ENCODE results near the gene MRPL4. TPM values are rescaled to one million over a fixed set of nuclear protein-coding genes. Genes with fewer than 3 reads are reported as not detected.
"Not testable (repeated sequence)": the region's sequence is repeated elsewhere in the genome, so short reads cannot be mapped to it uniquely, and the experiment has no call there.

Gene MRPL4
- total RNA-seq, 2 donors from 2014 or later = 26.2 to 28.2 TPM

GRCh38 chr19:10279737-10280442 lies 27.9 kb downstream of the MRPL4 start:
- no peak for DNase-seq (ENCODE audit: low spot score)
- intact Hi-C loops (cut with DNase I) = no loop called here

- intact Hi-C loops (cut with DNase I) = not testable (repeated sequence)
Observed at GRCh38 chr19:10282043-10282442, 30.0 kb downstream of the MRPL4 start.

GRCh38 chr19:10283301-10284064 lies 31.5 kb downstream of the MRPL4 start:
- intact Hi-C loops (cut with DNase I) = no loop called here
- no peak for DNase-seq (ENCODE audit: low spot score)

More at GRCh38 chr19:10282043-10282442, 30.0 kb downstream of the MRPL4 start:
- DNase-seq (ENCODE audit: low spot score) = not testable (repeated sequence)

GRCh38 chr19:10284065-10284959 lies 32.3 kb downstream of the MRPL4 start:
- intact Hi-C loops (cut with DNase I) = no loop called here
- DNase-seq (ENCODE audit: low spot score) = no peak

GRCh38 chr19:10284960-10285278 lies 32.9 kb downstream of the MRPL4 start:
- DNase-seq (ENCODE audit: low spot score) = no peak
- intact Hi-C loops (cut with DNase I) = no loop called here

DNA sequence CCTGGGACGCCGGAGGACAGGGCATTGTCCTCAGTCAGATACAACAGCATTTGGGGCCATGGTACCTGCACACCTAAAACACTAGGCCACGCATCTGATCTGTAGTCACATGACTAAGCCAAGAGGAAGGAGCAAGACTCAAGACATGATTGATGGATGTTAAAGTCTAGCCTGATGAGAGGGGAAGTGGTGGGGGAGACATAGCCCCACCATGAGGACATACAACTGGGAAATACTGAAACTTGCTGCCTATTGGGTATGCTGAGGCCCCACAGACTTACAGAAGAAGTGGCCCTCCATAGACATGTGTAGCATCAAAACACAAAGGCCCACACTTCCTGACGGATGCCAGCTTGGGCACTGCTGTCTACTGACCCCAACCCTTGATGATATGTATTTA lies 33.4 kb downstream of the MRPL4 start:
- intact Hi-C loops (cut with DNase I) = no loop called here
- DNase-seq (ENCODE audit: low spot score) = no peak

DNA sequence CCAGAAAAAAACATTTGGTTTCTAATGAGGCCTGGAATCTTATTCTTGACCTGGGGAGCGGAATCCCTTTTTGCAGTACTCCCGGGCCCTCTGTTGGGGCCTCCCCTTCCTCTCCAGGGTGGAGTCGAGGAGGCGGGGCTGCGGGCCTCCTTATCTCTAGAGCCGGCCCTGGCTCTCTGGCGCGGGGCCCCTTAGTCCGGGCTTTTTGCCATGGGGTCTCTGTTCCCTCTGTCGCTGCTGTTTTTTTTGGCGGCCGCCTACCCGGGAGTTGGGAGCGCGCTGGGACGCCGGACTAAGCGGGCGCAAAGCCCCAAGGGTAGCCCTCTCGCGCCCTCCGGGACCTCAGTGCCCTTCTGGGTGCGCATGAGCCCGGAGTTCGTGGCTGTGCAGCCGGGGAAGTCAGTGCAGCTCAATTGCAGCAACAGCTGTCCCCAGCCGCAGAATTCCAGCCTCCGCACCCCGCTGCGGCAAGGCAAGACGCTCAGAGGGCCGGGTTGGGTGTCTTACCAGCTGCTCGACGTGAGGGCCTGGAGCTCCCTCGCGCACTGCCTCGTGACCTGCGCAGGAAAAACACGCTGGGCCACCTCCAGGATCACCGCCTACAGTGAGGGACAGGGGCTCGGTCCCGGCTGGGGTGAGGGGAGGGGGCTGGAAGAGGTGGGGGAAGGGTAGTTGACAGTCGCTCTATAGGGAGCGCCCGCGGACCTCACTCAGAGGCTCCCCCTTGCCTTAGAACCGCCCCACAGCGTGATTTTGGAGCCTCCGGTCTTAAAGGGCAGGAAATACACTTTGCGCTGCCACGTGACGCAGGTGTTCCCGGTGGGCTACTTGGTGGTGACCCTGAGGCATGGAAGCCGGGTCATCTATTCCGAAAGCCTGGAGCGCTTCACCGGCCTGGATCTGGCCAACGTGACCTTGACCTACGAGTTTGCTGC lies 35.1 kb downstream of the MRPL4 start, which contains the start of gene ICAM4:
ICAM4 (plus strand) TSS at position 153 of the 935 bp plus-strand sequence; CDS start at position 211, 58 bp downstream.
- intact Hi-C loops (cut with DNase I) = no loop called here
- DNase-seq (ENCODE audit: low spot score) = peak; percentile 90

DNA sequence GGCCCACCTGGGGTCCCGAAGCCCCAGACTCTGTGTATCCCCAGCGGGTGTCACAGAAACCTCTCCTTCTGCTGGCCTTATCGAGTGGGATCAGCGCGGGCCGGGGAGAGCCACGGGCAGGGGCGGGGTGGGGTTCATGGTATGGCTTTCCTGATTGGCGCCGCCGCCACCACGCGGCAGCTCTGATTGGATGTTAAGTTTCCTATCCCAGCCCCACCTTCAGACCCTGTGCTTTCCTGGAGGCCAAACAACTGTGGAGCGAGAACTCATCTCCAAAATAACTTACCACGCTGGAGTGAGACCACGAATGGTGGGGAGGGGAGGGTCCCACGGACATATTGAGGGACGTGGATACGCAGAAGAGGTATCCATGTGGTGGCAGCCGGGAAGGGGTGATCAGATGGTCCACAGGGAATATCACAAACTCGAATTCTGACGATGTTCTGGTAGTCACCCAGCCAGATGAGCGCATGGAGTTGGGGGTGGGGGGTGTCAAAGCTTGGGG lies 36.7 kb downstream of the MRPL4 start:
- peak; percentile 76 for DNase-seq (ENCODE audit: low spot score)
- intact Hi-C loops (cut with DNase I) = no loop called here

DNA sequence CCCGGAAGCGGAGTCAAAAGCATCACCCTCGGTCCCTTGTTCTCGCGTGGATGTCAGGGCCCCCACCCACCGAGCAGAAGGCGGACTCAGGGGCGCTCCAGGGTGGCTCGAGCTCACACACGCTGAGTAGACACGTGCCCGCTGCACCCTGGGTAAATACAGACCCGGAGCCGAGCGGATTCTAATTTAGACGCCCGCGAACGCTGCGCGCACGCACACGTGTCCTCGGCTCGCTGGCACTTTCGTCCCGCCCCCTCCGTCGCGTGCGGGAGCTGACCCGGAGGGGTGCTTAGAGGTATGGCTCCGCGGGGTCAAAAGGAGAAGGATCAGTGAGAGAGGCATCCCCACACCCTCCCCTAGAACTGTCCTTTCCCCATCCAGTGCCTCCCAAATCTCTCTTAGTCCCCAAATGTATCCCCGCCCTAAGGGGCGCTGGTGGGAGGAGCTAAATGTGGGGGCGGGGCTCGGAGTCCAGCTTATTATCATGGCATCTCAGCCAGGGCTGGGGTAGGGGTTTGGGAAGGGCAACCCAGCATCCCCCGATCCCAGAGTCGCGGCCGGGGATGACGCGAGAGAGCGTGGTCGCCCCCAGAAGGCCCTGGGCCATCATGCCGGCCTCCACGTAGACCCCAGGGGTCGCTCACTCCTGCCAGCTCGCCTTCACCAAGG lies 37.3 kb downstream of the MRPL4 start:
- intact Hi-C loops (cut with DNase I) = no loop called here

GRCh38 chr19:10289836-10290356 lies 37.9 kb downstream of the MRPL4 start, which contains the start of gene ICAM5:
Gene ICAM5, plus strand, starts transcription at chr19:10289952. Its CDS starts 92 bp downstream, at chr19:10290044.
- peak; percentile 52 for DNase-seq (ENCODE audit: low spot score)
- intact Hi-C loops (cut with DNase I) = no loop called here

More for the DNA sequence above, 37.3 kb downstream of the MRPL4 start:
- DNase-seq (ENCODE audit: low spot score) = peak; percentile 87

GRCh38 chr19:10290357-10290875 lies 38.4 kb downstream of the MRPL4 start:
- intact Hi-C loops (cut with DNase I) = no loop called here
- peak; percentile 83 for DNase-seq (ENCODE audit: low spot score)

GRCh38 chr19:10290876-10291553 lies 39.0 kb downstream of the MRPL4 start:
- intact Hi-C loops (cut with DNase I) = no loop called here
- peak; percentile 90 for DNase-seq (ENCODE audit: low spot score)

- DNase-seq (ENCODE audit: low spot score) = peak; percentile 83
- intact Hi-C loops (cut with DNase I) = no loop called here
Observed at GRCh38 chr19:10291554-10292205, 39.7 kb downstream of the MRPL4 start.

- DNase-seq (ENCODE audit: low spot score) = peak; percentile 95
- intact Hi-C loops (cut with DNase I) = no loop called here
Observed at GRCh38 chr19:10292206-10292788, 40.3 kb downstream of the MRPL4 start.

GRCh38 chr19:10292789-10293636 lies 41.0 kb downstream of the MRPL4 start:
- intact Hi-C loops (cut with DNase I) = no loop called here
- peak; percentile 81 for DNase-seq (ENCODE audit: low spot score)
